Endothelial cell of umbilical vein (primary cell): Measurements from ENCODE around the gene NDUFS6. TPM values are rescaled to one million over a fixed set of nuclear protein-coding genes. Genes with fewer than 3 reads are reported as not detected.

Experiments used
- BruUV-seq: library from RNA; stranded (reverse); fragments of 400-500 nt; replicated peaks from 2 replicates; lab custom pipeline; 2021; lab: Mats Ljungman, UMichigan
- CTCF ChIA-PET: fragments of 300-600, 350-600 bp; sonication (Branson Sonifier 250); formaldehyde crosslinking; loops from one replicate; lab custom pipeline; 2021; ENCODE audit warnings: antibody characterized with exemption, inconsistent platforms; lab: Charles Lee
- POLR2A ChIA-PET: fragments of 300-600, 350-600 bp; sonication (Branson Sonifier 250); formaldehyde crosslinking; loops from one replicate; lab custom pipeline; 2021; ENCODE audit warnings: antibody characterized with exemption, inconsistent platforms; lab: Charles Lee
- DNase-seq: peaks from one replicate; pipeline ENCODE4 v3.0.0-alpha.2; 2011; ENCODE audit warnings: low read depth, low spot score
- FAIRE-seq: peaks from 2 replicates; lab custom pipeline; 2011; peaks lifted over from hg19 to GRCh38; lab: Jason Lieb, UNC
- H2AFZ ChIP-seq: 2 replicates; pipeline ENCODE4 v1.6.0; 2012; ENCODE audit warnings: low read depth, low read length, control low read depth, inconsistent platforms
- H3K27ac ChIP-seq: 2 replicates; pipeline ENCODE4 v1.5.1; 2011; ENCODE audit warnings: low read depth, mild to moderate bottlenecking, control low read depth, low read length, moderate library complexity; ENCODE audit not compliant: insufficient read depth
- H3K27me3 ChIP-seq, 2 experiments: 2 replicates each; pipeline versions ENCODE4 v1.6.0 to v1.6.1; 2011; ENCODE audit warnings: low read length in 2 of 2, mixed read lengths in 1 of 2; ENCODE audit not compliant: control insufficient read depth in 2 of 2, insufficient read depth in 2 of 2
- H3K36me3 ChIP-seq, 2 experiments: 2 replicates in 1 of 2; 3 replicates in 1 of 2; pipeline ENCODE4 v1.5.1; 2011; ENCODE audit warnings: low read length in 2 of 2, mild to moderate bottlenecking in 1 of 2, moderate library complexity in 1 of 2; ENCODE audit not compliant: control insufficient read depth in 2 of 2, insufficient read depth in 2 of 2; ENCODE audit errors: extremely low read depth in 1 of 2
- H3K4me1 ChIP-seq: 3 replicates; pipeline ENCODE4 v1.5.1; 2011; ENCODE audit warnings: mild to moderate bottlenecking, low read length; ENCODE audit not compliant: control insufficient read depth, insufficient read depth; ENCODE audit errors: extremely low read depth
- H3K4me2 ChIP-seq: 2 replicates; pipeline ENCODE4 v1.6.1; 2011; ENCODE audit warnings: low read length, control low read depth, mixed read lengths; ENCODE audit not compliant: insufficient read depth
- H3K4me3 ChIP-seq, 3 experiments: fragments of 200-600 bp in 1 of 3; sonication (generic), shearing (Covaris generic) in 1 of 3; replicated peaks in 1 of 3; 2 replicates each; pipeline ENCODE4 v1.5.1; 2011 to 2016; ENCODE audit warnings: control low read depth in 3 of 3, low read length in 3 of 3, mild to moderate bottlenecking in 2 of 3, inconsistent platforms in 1 of 3, low read depth in 1 of 3, moderate library complexity in 1 of 3; ENCODE audit not compliant: insufficient read depth in 1 of 3
- H3K79me2 ChIP-seq: 2 replicates; pipeline ENCODE4 v1.6.0; 2012; ENCODE audit warnings: low read length, inconsistent platforms; ENCODE audit not compliant: control insufficient read depth, insufficient read depth
- H3K9ac ChIP-seq: replicated peaks from 2 replicates; pipeline ENCODE3; 2011; ENCODE audit warnings: low read length, control low read depth; ENCODE audit not compliant: insufficient read depth; ENCODE audit errors: extremely low read depth
- H3K9me1 ChIP-seq: replicated peaks from 3 replicates; pipeline ENCODE4 v1.6.0; 2011; ENCODE audit warnings: mild to moderate bottlenecking, low read length; ENCODE audit not compliant: control insufficient read depth, insufficient read depth; ENCODE audit errors: extremely low read depth
- H3K9me3 ChIP-seq: replicated peaks from 2 replicates; pipeline ENCODE4 v1.5.1; 2012; ENCODE audit warnings: low read length, inconsistent platforms; ENCODE audit not compliant: control insufficient read depth, insufficient read depth
- H4K20me1 ChIP-seq: replicated peaks from 2 replicates; pipeline ENCODE3; 2011; ENCODE audit warnings: mild to moderate bottlenecking, low read length; ENCODE audit not compliant: control insufficient read depth, insufficient read depth; ENCODE audit errors: extremely low read depth
- EZH2 ChIP-seq: IDR thresholded peaks from 2 replicates; pipeline ENCODE4 v1.6.1; 2012; ENCODE audit warnings: borderline replicate concordance, low read depth, mild to moderate bottlenecking, moderate library complexity, low read length, inconsistent platforms; ENCODE audit not compliant: severe bottlenecking
- JUN ChIP-seq: IDR thresholded peaks from 2 replicates; pipeline ENCODE4 v1.6.1; 2011; ENCODE audit warnings: borderline replicate concordance, low read depth; ENCODE audit not compliant: insufficient read length, insufficient read depth
- MYC ChIP-seq: IDR thresholded peaks from one replicate; pipeline ENCODE4 v1.6.1; 2011; ENCODE audit warnings: mild to moderate bottlenecking, low read depth, low read length
- dilution Hi-C: fragments of 300-500 bp; cut with MboI; formaldehyde crosslinking; loops from one replicate; pipeline ENCODE4 v1.15.0; 2019; ENCODE audit warnings: low sequenced_read_pairs; ENCODE audit not compliant: extremely low pct_ligation_motif_present
- intact Hi-C: fragments of 100-400 bp; cut with micrococcal nuclease; formaldehyde crosslinking; loops from one replicate; pipeline ENCODE4 v1.10.0; 2022
- polyA plus RNA-seq, 4 experiments: library from polyadenylated mRNA; depleted of rRNA in 3 of 4; stranded (reverse) in 3 of 4; unstranded in 1 of 4; fragments of >200 nt; gene quantifications; 2 replicates each; pipeline versions ENCODE4 v1.2.1 to v1.2.3, GENCODE V29; 2011 to 2012; ENCODE audit warnings: missing spikeins in 1 of 4
- total RNA-seq: library from RNA; stranded (reverse); gene quantifications from 2 replicates; pipeline ENCODE4 v1.2.3, GENCODE V29; 2021
- TF ChIP-seq, protein P1 (sequence below), 2 donors: IDR thresholded peaks; 1 replicate in 1 of 2; 2 replicates in 1 of 2; pipeline ENCODE4 v1.5.1; 2011; ENCODE audit warnings: low read length in 2 of 2, mild to moderate bottlenecking in 2 of 2, moderate library complexity in 2 of 2, control low read depth in 1 of 2, inconsistent platforms in 1 of 2, low read depth in 1 of 2; ENCODE audit not compliant: insufficient read depth in 1 of 2; ENCODE audit errors: extremely low read depth in 1 of 2
- TF ChIP-seq, protein P2 (sequence below): IDR thresholded peaks from 2 replicates; pipeline ENCODE4 v1.6.1; 2011; ENCODE audit not compliant: insufficient read depth, insufficient read length

Gene NDUFS6
- total and polyA plus RNA-seq, 2 donors (not counting 3 experiments of a cell fraction or from before 2014, with no cell fraction given) = 42.5 to 127 TPM

DNA sequence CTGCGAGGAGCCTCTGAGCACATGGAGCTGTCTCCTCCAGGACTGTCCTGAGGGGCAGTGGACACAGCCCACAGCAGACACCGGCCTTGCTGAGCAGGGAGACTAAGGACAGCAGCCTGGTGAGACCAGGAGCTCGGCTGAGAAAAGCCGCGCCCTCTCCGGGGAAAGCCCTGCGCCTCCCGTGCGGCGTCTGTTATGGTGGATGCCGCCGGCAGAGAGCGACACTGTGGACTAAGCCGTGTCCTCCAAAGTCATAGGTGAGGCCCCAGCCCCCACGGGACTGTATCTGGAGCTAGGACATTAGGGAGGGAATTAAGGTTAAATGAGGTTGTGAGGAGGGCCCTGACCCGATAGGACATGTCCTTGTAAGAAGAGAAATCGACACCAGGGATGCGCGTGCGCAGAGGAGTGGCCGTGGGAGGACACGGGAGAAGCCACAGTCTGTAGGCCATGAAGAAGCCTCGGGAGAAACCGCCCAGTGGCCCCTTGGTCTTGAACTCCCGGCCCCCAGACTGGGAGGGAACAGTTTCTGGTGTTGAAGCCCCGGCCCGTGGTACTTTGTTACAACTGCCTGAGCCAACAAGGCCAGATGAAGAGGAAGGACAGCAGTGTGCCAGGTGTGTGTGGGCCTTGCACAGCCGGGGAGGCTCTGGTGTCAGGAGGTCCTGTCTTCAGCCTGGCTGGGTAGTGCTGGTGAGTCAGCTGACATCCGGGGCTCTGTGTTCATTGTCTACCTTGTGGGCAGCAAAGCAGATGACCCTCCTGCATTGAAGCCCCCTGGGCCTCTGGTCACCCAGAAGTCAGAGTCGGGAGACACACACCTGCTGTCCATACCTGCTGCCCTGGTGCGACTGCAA lies 23.7 kb upstream of the NDUFS6 start:
- DNase-seq (no peak), FAIRE-seq (no peak)
- no peak overlapping the region for H3K9ac ChIP-seq
- H3K27ac ChIP-seq = no peak overlapping the region
- no peak overlapping the region for H2AFZ ChIP-seq
- H3K9me3 ChIP-seq = no peaks in the 10 kb centered on the region
- H3K4me3 ChIP-seq = no peak overlapping the region
- TF ChIP-seq, protein P1, sequence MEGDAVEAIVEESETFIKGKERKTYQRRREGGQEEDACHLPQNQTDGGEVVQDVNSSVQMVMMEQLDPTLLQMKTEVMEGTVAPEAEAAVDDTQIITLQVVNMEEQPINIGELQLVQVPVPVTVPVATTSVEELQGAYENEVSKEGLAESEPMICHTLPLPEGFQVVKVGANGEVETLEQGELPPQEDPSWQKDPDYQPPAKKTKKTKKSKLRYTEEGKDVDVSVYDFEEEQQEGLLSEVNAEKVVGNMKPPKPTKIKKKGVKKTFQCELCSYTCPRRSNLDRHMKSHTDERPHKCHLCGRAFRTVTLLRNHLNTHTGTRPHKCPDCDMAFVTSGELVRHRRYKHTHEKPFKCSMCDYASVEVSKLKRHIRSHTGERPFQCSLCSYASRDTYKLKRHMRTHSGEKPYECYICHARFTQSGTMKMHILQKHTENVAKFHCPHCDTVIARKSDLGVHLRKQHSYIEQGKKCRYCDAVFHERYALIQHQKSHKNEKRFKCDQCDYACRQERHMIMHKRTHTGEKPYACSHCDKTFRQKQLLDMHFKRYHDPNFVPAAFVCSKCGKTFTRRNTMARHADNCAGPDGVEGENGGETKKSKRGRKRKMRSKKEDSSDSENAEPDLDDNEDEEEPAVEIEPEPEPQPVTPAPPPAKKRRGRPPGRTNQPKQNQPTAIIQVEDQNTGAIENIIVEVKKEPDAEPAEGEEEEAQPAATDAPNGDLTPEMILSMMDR (IDR thresholded peaks at IDR 0.05; ENCODE audit: extremely low read depth in 1 of 2, insufficient read depth in 1 of 2, low read depth in 1 of 2, low read length in 2 of 2) = no peak
- TF ChIP-seq EZH2 (no peak), MYC (no peak), JUN (no peak)
- TF ChIP-seq, protein P2, sequence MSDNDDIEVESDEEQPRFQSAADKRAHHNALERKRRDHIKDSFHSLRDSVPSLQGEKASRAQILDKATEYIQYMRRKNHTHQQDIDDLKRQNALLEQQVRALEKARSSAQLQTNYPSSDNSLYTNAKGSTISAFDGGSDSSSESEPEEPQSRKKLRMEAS = no peak
- no TSS peak for BruUV-seq
- H3K4me2 ChIP-seq = no peak overlapping the region
- H3K79me2 ChIP-seq = no peaks in the 10 kb centered on the region
- POLR2A ChIA-PET = no interaction called here
- no peaks in the 10 kb centered on the region for H3K36me3 ChIP-seq
- no peaks in the 10 kb centered on the region for H3K9me1 ChIP-seq
- no peaks in the 10 kb centered on the region for H4K20me1 ChIP-seq
- intact Hi-C loops (no loop called here), dilution Hi-C loops (no loop called here)
- H3K4me1 ChIP-seq = no peaks in the 10 kb centered on the region
- peaks cover 0 to 3% of the 10 kb centered on the region in 2 experiments for H3K27me3 ChIP-seq
- CTCF ChIA-PET = no interaction called here
